Epithelial cell of umbilical artery (primary cell): ENCODE results near the gene C4orf54. TPM values are rescaled to one million over a fixed set of nuclear protein-coding genes. Genes with fewer than 3 reads are reported as not detected.

Source experiments
- total RNA-seq: library from RNA; depleted of rRNA; stranded (reverse); fragments of >200 nt; gene quantifications from 2 replicates; pipeline ENCODE4 v1.2.3, GENCODE V29; 2014

The C4orf54 gene
- total RNA-seq: not detected in 2 replicates

DNA sequence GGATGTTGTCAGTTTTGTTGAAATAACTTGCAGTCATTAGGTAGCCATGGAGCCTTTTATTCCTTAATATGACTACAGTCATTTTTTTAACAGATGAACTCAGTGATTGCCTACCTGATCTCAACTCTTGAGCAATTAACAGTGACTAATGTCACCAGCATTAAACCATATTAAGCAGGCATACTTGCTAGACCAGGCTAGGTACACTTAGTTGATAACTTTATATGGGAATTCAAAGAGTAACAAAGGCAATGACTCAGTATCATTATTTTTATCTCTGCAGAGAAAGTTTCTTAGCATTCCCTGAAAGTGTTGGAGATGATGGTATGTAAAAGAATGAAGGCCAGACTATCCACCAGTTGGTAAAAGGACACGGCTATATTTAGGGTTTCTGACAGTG is at the start of gene C4orf54:
C4orf54 (minus strand) TSS at position 31 of the 400 bp plus-strand sequence. CDS start 3,180 bp downstream, outside the sequence.

Other genes starting within 250 kb of the C4orf54 start
- gene ADH7, start 222.5 kb downstream of the C4orf54 start, total RNA-seq: not detected in 2 replicates
- not detected in 2 replicates for gene C4orf17, start 146.8 kb downstream of the C4orf54 start, total RNA-seq
- 9.7 and 9.9 TPM in 2 replicates for gene TRMT10A, start 93.8 kb downstream of the C4orf54 start, total RNA-seq
- 0.65 TPM in 1 of 2 replicates, not detected in the other for gene MTTP, start 83.0 kb downstream of the C4orf54 start, total RNA-seq
- not detected in 2 replicates for gene DAPP1, start 159.0 kb upstream of the C4orf54 start, total RNA-seq
- gene LAMTOR3, start 236.6 kb upstream of the C4orf54 start, total RNA-seq: 30.5 and 49.4 TPM in 2 replicates